DOHH2 (cell line): Measurements from ENCODE around the gene SULT2B1.

ENCODE experiments used
- EZH2phosphoT487 ChIP-seq: fragments of 200-600 bp; sonication (generic); IDR thresholded peaks from 2 replicates; pipeline ENCODE4 v1.6.1; 2017; ENCODE audit warnings: borderline replicate concordance, mild to moderate bottlenecking, antibody characterized with exemption, low read length, moderate library complexity, mixed read lengths
- TF ChIP-seq, protein P1 (sequence below): fragments of 200-600 bp; sonication (generic); IDR thresholded peaks from one replicate; pipeline ENCODE4 v1.5.1; 2014; ENCODE audit warnings: antibody characterized with exemption, mild to moderate bottlenecking, low read depth, low read length; ENCODE audit not compliant: poor library complexity, severe bottlenecking

DNA sequence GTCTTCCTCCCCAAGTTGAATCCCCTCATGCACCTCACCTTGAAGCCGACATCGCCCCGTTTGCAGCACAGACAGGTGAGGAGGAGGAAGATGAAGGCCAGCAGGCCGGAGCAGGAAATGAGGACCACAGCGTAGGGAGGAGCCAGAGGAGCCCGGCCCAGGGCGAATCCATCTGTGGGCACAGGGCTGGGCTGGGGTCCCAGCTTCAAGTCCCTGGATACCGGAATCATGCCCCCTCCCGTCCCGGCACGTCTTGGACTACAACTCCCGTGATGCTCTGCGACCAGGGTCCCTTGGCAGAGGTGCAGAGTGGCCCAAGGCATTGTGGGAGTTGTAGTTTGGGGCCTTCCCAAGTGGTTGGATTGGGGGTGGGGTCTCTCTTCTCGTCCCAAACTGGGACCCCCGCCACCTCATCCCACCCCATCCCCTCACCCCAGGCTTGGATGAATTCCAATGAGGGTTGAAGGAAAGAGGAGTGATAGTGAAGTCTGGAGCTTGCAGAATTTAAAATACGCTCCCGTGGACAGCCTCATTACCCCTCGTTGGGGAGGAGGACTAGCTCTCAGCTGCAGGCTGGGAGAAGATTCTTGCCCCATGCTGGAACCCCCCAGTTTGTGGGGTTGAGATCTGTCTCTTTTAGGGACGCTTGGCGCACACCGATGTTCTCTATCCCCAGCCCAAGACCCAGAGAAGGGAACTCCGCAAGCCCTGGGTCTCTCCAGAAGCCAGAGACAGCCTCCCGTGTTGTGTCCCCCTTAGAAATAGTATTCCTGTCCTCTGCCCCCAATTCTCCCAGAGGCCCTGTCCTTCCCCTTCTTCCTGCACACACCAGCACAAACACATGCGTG lies 41.3 kb upstream of the SULT2B1 start:
- TF ChIP-seq, protein P1, sequence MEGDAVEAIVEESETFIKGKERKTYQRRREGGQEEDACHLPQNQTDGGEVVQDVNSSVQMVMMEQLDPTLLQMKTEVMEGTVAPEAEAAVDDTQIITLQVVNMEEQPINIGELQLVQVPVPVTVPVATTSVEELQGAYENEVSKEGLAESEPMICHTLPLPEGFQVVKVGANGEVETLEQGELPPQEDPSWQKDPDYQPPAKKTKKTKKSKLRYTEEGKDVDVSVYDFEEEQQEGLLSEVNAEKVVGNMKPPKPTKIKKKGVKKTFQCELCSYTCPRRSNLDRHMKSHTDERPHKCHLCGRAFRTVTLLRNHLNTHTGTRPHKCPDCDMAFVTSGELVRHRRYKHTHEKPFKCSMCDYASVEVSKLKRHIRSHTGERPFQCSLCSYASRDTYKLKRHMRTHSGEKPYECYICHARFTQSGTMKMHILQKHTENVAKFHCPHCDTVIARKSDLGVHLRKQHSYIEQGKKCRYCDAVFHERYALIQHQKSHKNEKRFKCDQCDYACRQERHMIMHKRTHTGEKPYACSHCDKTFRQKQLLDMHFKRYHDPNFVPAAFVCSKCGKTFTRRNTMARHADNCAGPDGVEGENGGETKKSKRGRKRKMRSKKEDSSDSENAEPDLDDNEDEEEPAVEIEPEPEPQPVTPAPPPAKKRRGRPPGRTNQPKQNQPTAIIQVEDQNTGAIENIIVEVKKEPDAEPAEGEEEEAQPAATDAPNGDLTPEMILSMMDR: no peak
- TF ChIP-seq EZH2phosphoT487: no peak
